Activated naive CD8-positive, alpha-beta T cell (primary cell): Measurements from ENCODE around the gene OXGR1.

ENCODE experiments used
- H3K27ac Mint-ChIP-seq: one replicate; pipeline ENCODE4 v1.8.0; 2021; ENCODE audit warnings: mixed read lengths
- H3K27me3 Mint-ChIP-seq: one replicate; pipeline ENCODE4 v1.8.0; 2021; ENCODE audit warnings: mixed read lengths
- H3K36me3 Mint-ChIP-seq: one replicate; pipeline ENCODE4 v1.8.0; 2021; ENCODE audit warnings: mixed read lengths
- H3K4me1 Mint-ChIP-seq: one replicate; pipeline ENCODE4 v1.8.0; 2021; ENCODE audit warnings: low read depth, mixed read lengths
- H3K4me3 Mint-ChIP-seq: one replicate; pipeline ENCODE4 v1.8.0; 2021; ENCODE audit warnings: mild to moderate bottlenecking, mixed read lengths
- H3K9me3 Mint-ChIP-seq: one replicate; pipeline ENCODE4 v1.8.0; 2021; ENCODE audit warnings: low read depth, mixed read lengths

The OXGR1 gene

GRCh38 chr13:96952595-96952994 lies 41.7 kb downstream of the OXGR1 start:
- H3K4me3 Mint-ChIP-seq = no peak overlapping the region

GRCh38 chr13:96948127-96948526 lies 46.1 kb downstream of the OXGR1 start:
- Mint-ChIP-seq H3K27me3 (peaks cover 4% of the 10 kb centered on the region), H3K36me3 (no peaks in the 10 kb centered on the region), H3K9me3 (no peaks in the 10 kb centered on the region), H3K4me3 (no peak overlapping the region), H3K4me1 (no peaks in the 10 kb centered on the region), H3K27ac (no peak overlapping the region)

More at GRCh38 chr13:96952595-96952994, 41.7 kb downstream of the OXGR1 start:
- Mint-ChIP-seq H3K27me3 (peaks cover 4% of the 10 kb centered on the region), H3K36me3 (no peaks in the 10 kb centered on the region), H3K9me3 (no peaks in the 10 kb centered on the region), H3K4me1 (no peaks in the 10 kb centered on the region), H3K27ac (no peak overlapping the region)

GRCh38 chr13:96947343-96947910 lies 46.8 kb downstream of the OXGR1 start:
- H3K4me1 Mint-ChIP-seq = no peaks in the 10 kb centered on the region
- H3K36me3 Mint-ChIP-seq = no peaks in the 10 kb centered on the region
- H3K9me3 Mint-ChIP-seq = no peaks in the 10 kb centered on the region
- no peak overlapping the region for H3K4me3 Mint-ChIP-seq
- H3K27me3 Mint-ChIP-seq = peaks cover 4% of the 10 kb centered on the region
- H3K27ac Mint-ChIP-seq = no peak overlapping the region

GRCh38 chr13:96946709-96947311 lies 47.5 kb downstream of the OXGR1 start:
- no peaks in the 10 kb centered on the region for H3K9me3 Mint-ChIP-seq
- peaks cover 4% of the 10 kb centered on the region for H3K27me3 Mint-ChIP-seq
- no peak overlapping the region for H3K27ac Mint-ChIP-seq
- H3K4me3 Mint-ChIP-seq = no peak overlapping the region
- H3K4me1 Mint-ChIP-seq = no peaks in the 10 kb centered on the region
- H3K36me3 Mint-ChIP-seq = no peaks in the 10 kb centered on the region

GRCh38 chr13:96940961-96941360 lies 53.3 kb downstream of the OXGR1 start:
- Mint-ChIP-seq H3K36me3 (no peaks in the 10 kb centered on the region), H3K27me3 (no peaks in the 10 kb centered on the region), H3K4me1 (no peaks in the 10 kb centered on the region), H3K27ac (no peak overlapping the region), H3K4me3 (no peak overlapping the region), H3K9me3 (no peaks in the 10 kb centered on the region)

- H3K36me3 Mint-ChIP-seq = no peaks in the 10 kb centered on the region
- H3K9me3 Mint-ChIP-seq = no peaks in the 10 kb centered on the region
- no peaks in the 10 kb centered on the region for H3K4me1 Mint-ChIP-seq
- H3K27me3 Mint-ChIP-seq = no peaks in the 10 kb centered on the region
- no peak overlapping the region for H3K27ac Mint-ChIP-seq
- H3K4me3 Mint-ChIP-seq = no peak overlapping the region
These were observed 58.4 kb downstream of the OXGR1 start for GRCh38 chr13:96935901-96936300.
